Inflammatory macrophage treated with lipopolysaccharide for 1 hour (primary cell): Measurements from ENCODE around the gene APIP.

Source experiments
- DNase-seq, 2 donors: peaks; one replicate each; pipeline ENCODE4 v3.0.0-alpha.2; 2020 to 2022

The APIP gene

GRCh38 chr11:34836958-34837856, 79.0 kb downstream of the APIP start:
- DNase-seq = peak in 1 of 2 donors; percentile 31

- no peak for DNase-seq
Measured at GRCh38 chr11:34833602-34834001, 82.6 kb downstream of the APIP start.
